Measurements from ENCODE around the gene RPTOR.

GRCh38 chr17:80936723-80937122 is 392.1 kb downstream of the RPTOR start:
- TF ChIP-seq EZH2 (IDR thresholded peaks at IDR 0.05; ENCODE audit: insufficient read depth, low read length): no peak
- no peak for TF ChIP-seq CTCF (IDR thresholded peaks at IDR 0.05; ENCODE audit: insufficient read depth, low read depth, low read length)
